ENCODE measurements around the gene SYCP2. TPM values are rescaled to one million over a fixed set of nuclear protein-coding genes. Genes with fewer than 3 reads are reported as not detected.

The SYCP2 gene
- polyA plus RNA-seq, 1 of the 3 experiments (the other 2 are of a cell fraction): 0.76 TPM

- CTCF ChIA-PET: interaction anchor here (1.9 to 9.8 kb wide), 2 partner anchors 9 to 16 kb away, joined by 20 to 95 read pairs; no protein-coding TSS in a partner anchor
- POLR2A ChIA-PET: interaction anchor here (0.5 kb wide), 1 partner anchor 13 kb away, joined by 3 read pairs; no protein-coding TSS in a partner anchor
Measured at GRCh38 chr20:59935457-59936185, 2.2 kb upstream of the SYCP2 start.

More at GRCh38 chr20:59935457-59936185, 2.2 kb upstream of the SYCP2 start:
- H4K20me1 ChIP-seq (ENCODE audit: insufficient read depth): no peaks in the 10 kb centered on the region
- no peak overlapping the region for H3K27ac ChIP-seq (ENCODE audit: low read depth in 2 of 2, low read length in 1 of 2)
- no peaks in the 10 kb centered on the region for H3K9me3 ChIP-seq
- TF ChIP-seq MXI1 (IDR thresholded peaks at IDR 0.05; ENCODE audit: low read depth, low read length) (no peak), USF1 (IDR thresholded peaks at IDR 0.05; ENCODE audit: borderline replicate concordance, low read depth) (no peak), TCF12 (IDR thresholded peaks at IDR 0.05) (no peak), RAD21 (IDR thresholded peaks at IDR 0.05; ENCODE audit: low read length) (no peak), CHD2 (IDR thresholded peaks at IDR 0.05; ENCODE audit: low read length, partially characterized antibody) (no peak), RCOR1 (IDR thresholded peaks at IDR 0.05; ENCODE audit: low read length) (no peak), SMC3 (IDR thresholded peaks at IDR 0.05; ENCODE audit: low read depth, low read length) (no peak), MAX (IDR thresholded peaks at IDR 0.05; ENCODE audit: low read depth) (no peak), ZBTB33 (IDR thresholded peaks at IDR 0.05; ENCODE audit: borderline replicate concordance, low read depth) (no peak), REST (IDR thresholded peaks at IDR 0.05; ENCODE audit: low read depth, low read length) (no peak), USF2 (IDR thresholded peaks at IDR 0.05; ENCODE audit: borderline replicate concordance, low read depth, low read length) (no peak), POLR2AphosphoS5 (IDR thresholded peaks at IDR 0.05; ENCODE audit: low read depth, low read length) (no peak), RFX5 (IDR thresholded peaks at IDR 0.05; ENCODE audit: low read length) (no peak), TEAD4 (IDR thresholded peaks at IDR 0.05; ENCODE audit: borderline replicate concordance, insufficient read depth) (no peak), EP300 (IDR thresholded peaks at IDR 0.05; ENCODE audit: borderline replicate concordance in 1 of 2, low read depth in 1 of 2, low read length in 1 of 2) (no peak), EZH2phosphoT487 (IDR thresholded peaks at IDR 0.05; ENCODE audit: borderline replicate concordance, low read depth) (no peak)
- no peak overlapping the region for H3K9ac ChIP-seq
- no peaks in the 10 kb centered on the region for H3K27me3 ChIP-seq (ENCODE audit: insufficient read depth)
- no peak for DNase-seq
- H3K9me2 ChIP-seq: no peaks in the 10 kb centered on the region
- H3K79me2 ChIP-seq (ENCODE audit: insufficient read depth): peaks cover 16% of the 10 kb centered on the region
- H3K4me1 ChIP-seq (ENCODE audit: control insufficient read depth in 1 of 2, insufficient read depth in 2 of 2, low read depth in 1 of 2, low read length in 1 of 2): peaks cover 8 to 22% of the 10 kb centered on the region in 2 experiments; a peak in 3 of 4 replicates
- peaks cover 0 to 2% of the 10 kb centered on the region in 2 experiments for H3K36me3 ChIP-seq (replicated peaks in 1 of 2; ENCODE audit: control insufficient read depth in 1 of 2, insufficient read depth in 2 of 2, low read length in 1 of 2)
- no peak overlapping the region for H3K4me2 ChIP-seq
- H3F3A ChIP-seq (replicated peaks; ENCODE audit: insufficient read depth): peaks cover 14% of the 10 kb centered on the region
- WGBS (ENCODE audit: low lambda C conversion rate): 96% methylated on average over 8 of the region's 8 CpGs
- H2AFZ ChIP-seq (ENCODE audit: low read depth): no peak overlapping the region
- no peak overlapping the region for H3K4me3 ChIP-seq (ENCODE audit: low read depth in 2 of 2, low read length in 1 of 2)
